Measurements from ENCODE around the gene OTP.

OTP gene

GRCh38 chr5:77637998-77638762 lies at the start of gene OTP:
OTP (minus strand) TSS chr5:77638713; CDS start chr5:77638549, 164 bp downstream.
- DNase-seq (ENCODE audit: low spot score): no peak

GRCh38 chr5:77683171-77683732 lies 44.7 kb upstream of the OTP start:
- DNase-seq (ENCODE audit: low spot score): no peak

GRCh38 chr5:77670526-77670925 lies 32.0 kb upstream of the OTP start:
- DNase-seq (ENCODE audit: low spot score): no peak

- no peak for DNase-seq (ENCODE audit: low spot score)
These were observed 31.2 kb upstream of the OTP start for GRCh38 chr5:77669677-77670076.

DNA sequence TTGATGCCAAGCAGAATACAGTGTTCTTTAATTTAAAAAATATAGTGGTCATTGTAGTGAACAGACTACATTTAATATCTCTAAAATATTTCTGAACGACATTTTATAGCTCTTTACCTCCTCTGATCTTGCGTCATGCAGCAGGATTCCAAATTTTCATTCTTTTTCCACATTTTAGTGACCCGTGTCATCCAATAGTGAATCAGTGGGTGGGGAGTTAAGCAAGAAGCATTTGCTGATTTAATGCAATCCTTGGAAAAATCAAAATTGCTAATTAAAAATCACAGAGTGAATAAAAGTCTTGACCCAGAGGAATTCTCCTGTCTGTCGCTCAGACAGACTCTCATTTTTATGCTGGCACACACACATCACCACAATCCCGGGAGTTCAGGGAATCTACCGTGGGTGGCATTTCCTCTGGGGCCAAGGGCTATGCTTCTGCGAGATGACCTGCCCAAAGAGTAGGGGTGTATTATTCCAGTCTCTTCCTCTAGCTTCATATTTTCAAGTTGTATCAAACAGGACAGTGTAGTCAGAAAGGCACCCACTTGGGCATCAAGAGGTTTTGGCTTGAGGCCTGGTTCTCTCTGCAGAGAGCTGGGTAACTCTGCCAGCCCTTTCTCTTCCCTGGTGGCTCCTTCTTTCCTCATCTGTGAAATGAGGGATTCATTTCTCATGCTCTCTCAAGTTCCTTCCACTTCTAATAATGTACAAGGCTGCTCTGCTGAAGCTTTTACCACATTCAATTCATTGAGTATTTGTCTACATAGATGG lies 24.8 kb upstream of the OTP start:
- DNase-seq (ENCODE audit: low spot score): no peak

DNA sequence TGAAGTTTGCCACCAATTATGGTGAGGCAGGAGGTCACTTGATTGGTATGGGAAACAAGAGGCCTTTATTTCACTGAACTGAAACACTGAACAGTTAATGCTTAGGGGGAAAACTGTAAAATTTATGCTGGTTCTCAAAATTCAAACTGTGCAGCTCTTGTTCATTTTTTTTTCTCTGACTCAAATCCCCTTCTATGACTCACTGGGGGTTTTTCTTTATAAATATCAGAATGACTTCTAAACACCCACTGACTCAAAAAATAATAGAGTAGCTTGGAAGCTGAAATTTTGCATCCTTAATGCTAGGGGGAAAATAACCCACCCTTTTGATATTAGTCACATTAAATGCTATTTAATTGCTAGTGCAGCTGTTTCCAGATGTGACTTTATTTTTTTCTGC lies 24.1 kb upstream of the OTP start:
- no peak for DNase-seq (ENCODE audit: low spot score)

DNA sequence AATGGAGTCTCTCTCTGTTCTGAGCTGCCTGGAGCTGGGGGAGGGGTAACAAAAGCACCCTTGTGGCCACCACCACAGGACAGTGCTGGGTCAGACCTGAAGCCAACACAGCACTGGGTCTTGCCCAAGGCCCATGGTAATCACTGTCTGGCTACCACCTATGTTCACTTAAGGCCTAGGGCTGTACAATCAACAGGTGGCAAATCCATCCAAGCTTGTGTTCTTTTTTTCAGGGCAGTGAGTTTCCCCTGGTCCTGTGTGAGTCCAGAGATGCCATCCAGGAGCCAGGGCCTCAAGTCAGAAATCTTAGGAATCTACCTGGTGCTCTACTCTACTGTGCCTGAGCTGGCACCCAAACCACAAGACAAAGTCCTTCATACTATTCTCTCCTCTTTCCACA lies 20.1 kb upstream of the OTP start:
- DNase-seq (ENCODE audit: low spot score): no peak

- DNase-seq (ENCODE audit: low spot score): no peak
These were observed 12.8 kb upstream of the OTP start for GRCh38 chr5:77651343-77651742.

- no peak for DNase-seq (ENCODE audit: low spot score)
These were observed 12.2 kb upstream of the OTP start for GRCh38 chr5:77650686-77651085.

DNA sequence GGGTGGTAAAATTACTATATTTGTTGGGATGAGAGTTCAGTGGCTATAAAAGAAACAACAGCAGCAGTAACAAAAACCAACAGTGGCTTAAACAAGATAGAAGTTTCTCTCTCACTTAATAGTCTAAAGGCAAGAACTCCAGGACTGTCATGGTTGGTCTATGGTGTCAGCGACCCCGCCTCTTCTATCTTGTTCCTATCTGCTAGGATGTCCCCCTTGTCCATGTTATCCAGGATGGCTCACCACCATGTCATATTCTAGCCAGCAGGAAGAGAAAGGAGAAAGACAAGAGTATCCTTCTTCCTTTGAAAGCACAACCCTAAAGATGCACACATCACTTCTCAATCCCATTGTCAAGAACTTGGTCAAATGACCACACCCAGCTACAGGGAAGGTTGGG lies 11.3 kb upstream of the OTP start:
- no peak for DNase-seq (ENCODE audit: low spot score)

DNA sequence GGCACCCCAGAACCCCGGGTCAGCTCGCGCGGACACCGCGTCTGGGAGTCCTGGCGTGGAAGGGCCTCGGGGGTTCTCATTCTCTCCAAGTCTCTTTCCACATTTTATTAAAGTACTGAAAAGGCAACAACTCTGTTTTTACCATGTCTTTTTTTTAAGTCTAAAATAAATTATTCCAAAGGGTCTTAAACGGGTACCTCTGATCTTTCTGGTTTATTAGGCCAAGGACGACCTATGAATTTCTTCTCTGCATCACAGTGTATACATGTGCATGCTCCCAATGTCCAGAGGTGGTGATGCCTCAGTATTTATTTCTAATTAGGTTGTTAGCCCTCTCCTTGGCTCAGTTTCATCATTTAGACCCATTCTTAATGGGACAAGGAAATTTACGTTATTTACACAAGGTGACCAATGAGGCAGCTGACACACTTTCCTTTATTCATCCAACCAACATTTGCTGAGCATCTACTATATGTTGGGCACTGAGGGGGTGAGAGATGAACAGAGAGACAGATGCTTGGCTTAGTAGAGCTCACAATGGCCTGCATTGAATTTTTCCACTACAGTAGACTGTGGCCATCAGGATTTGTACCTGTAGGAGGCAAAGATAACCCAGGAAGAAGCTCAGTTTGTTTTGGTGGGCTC lies 7.6 kb upstream of the OTP start:
- no peak for DNase-seq (ENCODE audit: low spot score)

- peak; percentile 55 for DNase-seq (ENCODE audit: low spot score)
These were observed 6.9 kb upstream of the OTP start for GRCh38 chr5:77645158-77645994.

DNA sequence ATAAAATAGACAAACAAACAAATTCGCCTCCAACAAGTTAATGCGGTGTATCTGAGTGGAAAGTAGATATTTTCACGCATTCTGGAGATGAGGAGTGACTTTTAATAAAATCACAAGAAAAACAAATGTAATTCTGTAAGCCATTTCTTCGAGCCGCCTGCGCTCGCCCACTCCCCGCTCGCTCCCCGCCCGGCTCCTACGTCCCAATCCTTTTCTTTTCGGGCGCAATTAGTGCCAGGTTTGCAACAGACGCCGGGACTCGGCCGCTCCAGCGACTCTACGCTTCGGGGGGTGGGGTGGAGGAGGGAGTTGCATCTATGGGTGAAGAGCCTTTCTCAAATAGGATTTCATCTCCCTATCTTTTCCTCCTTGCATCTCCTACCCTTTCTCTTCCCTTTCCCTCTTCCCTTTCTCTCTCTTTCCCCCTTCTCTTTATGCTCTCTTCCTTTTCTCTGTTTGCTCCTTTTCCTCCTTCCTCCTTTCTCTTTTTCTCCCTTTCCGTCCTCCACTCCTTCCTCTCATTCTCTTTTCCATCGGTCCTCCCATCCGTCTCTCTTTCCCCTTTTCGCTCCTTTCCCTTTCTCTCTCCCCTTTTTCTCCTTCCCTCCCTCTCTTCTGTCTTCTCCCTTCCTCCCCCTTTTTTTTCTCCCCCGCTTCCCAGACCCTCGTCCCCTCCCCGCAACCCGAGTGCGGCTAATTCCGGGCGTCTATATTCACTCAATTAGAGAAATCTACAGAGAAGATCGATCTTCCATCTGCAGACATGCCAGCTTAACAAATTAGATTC lies 6.1 kb upstream of the OTP start:
- DNase-seq (ENCODE audit: low spot score): no peak

DNA sequence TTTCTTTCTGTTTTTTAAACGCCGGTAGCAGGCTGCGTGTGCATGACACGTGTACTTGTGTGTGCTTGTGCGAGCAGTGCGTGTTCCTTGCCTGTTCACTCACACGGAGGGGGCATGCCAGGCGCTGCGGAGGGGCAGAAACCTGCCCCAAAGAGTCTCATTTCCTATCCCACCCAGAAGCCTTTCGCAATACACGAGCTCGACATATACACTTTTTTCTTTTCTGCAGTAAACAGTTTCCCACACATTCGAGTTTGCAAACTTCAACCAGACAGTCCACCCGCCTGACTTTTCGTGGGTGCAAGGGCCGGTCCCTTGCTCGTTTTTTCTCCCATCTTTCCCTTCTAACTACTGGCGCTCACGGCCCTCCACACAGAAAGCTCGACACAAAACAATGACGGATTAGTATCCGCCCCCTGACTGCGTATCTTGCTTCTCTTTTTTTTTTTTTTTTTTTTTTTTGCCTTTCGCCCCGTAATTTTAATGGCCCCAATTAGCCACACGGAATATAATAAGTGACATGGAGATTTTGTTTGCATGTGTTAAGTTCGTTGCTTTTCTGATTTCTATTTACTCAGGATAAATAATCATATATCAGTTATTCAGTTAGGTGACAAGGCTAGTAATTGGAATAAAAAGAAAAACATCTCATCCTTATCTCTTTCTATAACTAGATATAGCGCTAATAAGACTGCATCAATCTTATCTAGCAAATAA lies 5.3 kb upstream of the OTP start:
- DNase-seq (ENCODE audit: low spot score): no peak

DNA sequence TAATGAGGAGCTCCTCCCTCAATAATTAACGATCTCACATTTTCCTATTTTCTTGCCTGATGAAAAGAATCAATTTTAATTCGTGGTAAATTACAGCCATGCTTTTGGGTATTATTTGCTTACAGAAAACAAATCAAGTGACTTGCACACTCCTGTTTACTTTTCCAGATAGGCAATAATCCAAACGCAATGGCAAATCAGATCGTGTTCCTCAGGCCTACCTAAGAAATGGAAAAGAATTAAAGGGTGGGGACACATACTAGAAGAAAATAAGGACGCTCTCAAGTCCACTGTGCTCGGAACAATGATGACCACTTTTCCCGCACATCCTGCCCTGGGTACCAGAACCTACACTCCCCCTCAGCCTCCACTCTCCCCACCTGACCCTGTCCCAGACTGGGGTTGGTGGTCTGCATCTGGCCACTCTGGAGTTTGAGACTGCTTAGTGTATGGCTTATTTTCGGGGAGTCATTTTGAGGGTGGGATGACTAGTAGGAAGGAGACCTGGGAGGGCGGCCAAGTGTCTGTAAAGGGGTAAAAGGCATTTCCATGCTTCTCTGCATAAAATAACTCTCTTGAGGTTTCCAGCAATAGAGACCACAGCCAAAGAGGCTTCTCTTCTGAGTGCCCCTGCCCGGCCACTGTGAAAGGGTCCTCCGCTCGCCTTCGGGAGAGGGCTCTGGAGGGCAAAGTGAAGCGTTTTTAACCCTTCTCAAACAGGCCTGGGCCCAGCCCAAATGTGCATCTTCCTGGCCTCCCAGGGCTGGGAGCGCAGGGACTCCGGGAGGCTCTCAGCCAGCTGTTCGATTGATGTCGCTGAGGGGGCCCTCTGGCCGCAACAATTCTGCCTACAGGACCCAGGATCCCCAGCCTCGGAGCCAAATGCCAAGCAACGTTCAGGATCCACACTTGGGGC lies 4.5 kb upstream of the OTP start:
- no peak for DNase-seq (ENCODE audit: low spot score)

DNA sequence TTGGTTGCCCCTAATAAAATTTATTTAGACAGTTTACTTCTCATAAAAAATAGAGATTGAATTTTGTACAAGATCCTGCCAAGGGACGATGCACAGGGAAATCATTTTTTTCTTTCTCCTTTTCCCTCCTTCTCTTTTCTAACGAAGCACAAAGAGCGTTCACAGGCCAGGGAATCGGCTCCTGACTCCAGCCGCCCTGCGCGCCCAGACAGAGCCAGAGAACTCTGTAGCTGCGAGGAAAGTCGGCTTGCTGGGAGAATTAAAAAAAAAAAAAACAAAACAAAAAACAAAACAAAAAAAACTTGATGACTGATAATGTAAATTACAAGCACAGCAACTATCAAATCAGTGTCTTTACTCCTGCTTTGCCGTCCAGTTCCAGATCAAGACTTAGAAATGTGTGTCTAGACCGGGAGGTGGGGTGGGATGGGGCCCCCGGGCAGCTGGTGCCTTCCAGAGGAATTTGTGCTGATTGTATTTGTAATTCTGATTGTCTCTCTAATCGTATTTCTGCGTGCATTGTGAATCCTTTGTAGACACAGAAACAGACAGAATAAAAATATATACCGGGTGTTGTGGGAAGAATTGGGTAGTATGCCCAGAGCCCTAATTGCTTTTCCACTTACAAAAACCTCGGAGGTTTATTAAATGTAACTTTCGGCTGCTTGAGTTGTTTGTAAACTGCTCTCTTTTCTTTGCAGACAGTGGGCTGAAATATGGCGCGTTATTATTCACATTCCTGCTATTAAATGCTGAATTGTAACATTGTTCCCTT lies 3.6 kb upstream of the OTP start:
- DNase-seq (ENCODE audit: low spot score): no peak

DNA sequence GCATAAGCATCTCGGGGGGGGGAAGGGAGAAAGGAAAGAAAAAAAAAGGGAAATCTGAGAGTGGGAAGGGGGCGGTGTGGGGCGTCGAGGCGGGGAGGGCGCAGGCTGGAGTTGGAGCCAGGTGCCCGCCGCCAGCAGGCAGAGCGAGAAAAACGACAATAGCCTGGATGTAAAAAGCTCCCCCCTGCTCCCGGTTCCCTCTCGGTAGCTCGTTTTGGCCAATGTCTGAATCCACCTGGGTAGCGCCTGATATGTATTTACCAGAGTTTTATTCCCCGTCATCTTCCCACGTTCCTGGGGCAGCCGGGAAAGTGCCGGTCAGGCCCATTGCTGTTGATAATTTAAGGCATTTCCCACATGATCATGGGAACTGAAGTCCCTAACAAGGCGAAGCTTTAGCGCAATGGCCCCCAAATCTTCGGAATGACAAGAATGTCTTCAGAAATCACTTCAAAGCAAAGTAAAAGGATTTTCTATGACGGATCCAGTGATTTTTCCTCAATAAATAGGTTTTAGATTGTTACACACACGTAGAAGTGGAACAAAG lies 3.0 kb upstream of the OTP start:
- DNase-seq (ENCODE audit: low spot score): no peak

All from NAMALWA (cell line).